HG02870 (cell line): ENCODE data around the gene PRODH.
"Not testable (repeated sequence)": the region's sequence is repeated elsewhere in the genome, so short reads cannot be mapped to it uniquely, and the experiment has no call there.

Experiments
- ATAC-seq: cut with Tn5 transposase; IDR thresholded peaks from one replicate; pipeline ENCODE4 v1.9.1; 2021; ENCODE audit warnings: mild to moderate bottlenecking, moderate library complexity; ENCODE audit not compliant: unreplicated experiment

The PRODH gene

DNA sequence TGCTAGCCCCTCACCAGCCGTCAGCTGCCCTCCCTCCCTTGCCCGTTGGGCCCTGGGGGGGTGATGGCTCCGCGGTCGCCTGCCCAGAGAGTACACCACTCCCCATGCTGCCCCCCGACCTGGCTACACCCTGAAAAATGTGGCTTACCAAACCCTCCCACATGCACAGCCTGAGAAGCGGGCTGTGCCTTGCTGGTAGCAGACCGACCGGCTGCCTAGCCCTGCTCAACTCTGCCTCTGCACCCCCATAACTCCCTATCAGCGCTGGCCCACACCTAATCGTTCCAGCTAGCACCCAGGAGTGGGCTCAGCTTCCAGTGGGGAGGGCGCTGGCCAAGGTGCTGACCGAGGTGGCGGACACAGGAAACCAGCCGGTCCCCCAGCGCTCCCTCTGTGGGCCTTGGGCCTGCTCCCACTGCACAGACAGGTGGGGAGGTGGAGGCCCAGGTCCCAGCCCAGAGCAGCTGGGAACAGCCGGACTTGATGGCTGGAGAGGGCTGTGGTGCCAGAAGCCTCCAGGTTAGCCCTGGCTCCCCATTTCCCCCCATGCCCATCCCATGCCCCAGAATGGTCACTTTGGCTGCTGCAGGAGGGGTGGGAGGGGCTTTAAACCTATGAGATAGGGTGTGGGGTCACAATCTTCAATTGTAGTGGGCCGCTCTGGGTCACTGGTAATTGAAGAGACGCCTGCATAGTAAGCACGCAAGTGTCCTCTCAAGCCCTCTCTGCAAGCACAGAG, 32.1 kb upstream of the PRODH start:
- ATAC-seq, result no peak

- ATAC-seq, result not testable (repeated sequence)
Observed at GRCh38 chr22:18967391-18968010, 31.4 kb upstream of the PRODH start.

DNA sequence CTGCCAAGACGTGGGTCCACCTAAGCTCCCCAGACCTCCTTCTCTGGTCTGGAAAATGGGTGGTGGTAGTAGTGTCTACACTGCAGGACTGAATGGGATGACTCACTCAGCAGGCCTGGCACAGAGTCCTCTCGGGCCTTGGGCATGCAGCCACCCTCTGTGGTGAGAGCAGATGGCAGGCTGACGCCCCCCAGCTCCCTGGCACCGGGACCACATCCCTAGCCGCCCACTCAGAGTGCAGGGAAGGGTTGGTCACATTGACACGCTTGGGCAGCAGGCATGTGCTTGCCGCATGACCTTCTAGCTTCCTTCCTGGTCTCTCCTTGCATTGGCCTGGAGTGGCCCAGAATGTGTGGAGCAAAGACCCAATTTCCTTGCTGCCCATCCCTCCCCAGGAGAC, 30.7 kb upstream of the PRODH start:
- no peak for ATAC-seq

- ATAC-seq, result no peak
Observed at GRCh38 chr22:18965526-18966421, 29.7 kb upstream of the PRODH start.

DNA sequence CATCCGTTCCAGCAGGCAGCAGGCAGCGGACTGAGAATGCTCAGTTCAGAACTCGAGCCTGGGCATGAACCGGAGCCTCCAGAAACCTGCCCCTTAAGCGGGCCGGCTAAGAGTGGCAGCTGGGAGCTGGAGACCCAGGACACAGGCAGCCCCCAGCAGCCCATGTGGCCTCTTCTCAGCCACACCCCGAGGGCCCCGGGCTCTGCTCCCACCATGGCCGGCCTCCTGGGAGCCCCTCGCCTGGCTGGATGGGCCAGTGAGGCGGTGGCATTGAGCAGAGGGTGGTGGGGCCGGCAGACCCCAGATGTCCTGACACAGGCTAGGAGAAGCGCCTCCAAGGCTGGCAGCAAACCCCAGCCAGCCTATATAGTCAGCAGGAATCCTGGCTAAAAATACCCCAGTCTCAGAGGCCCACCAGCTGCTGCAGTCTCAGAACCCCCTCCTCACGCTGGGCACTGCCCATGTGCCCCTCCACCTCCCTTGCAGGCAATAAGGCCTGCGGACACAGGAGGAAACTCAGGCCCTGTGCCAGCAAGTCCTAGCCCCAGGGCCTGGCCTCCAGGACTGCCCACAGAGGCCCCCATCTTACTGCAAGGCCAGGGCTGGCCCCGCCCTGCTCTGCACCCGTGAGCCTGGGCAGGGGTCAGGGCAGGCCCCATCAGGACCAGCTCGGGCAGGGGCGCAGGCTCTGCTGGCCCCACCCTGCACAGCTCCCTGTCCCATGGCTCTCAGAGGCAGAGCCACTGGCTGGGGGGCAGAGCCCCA, 28.6 kb upstream of the PRODH start:
- not testable (repeated sequence) for ATAC-seq

GRCh38 chr22:18964051-18964450, 28.0 kb upstream of the PRODH start:
- ATAC-seq, result not testable (repeated sequence)

GRCh38 chr22:18962308-18962635, 26.2 kb upstream of the PRODH start:
- no peak for ATAC-seq

- not testable (repeated sequence) for ATAC-seq
Observed at GRCh38 chr22:18961632-18962307, 25.7 kb upstream of the PRODH start.

- not testable (repeated sequence) for ATAC-seq
Observed at GRCh38 chr22:18961201-18961600, 25.1 kb upstream of the PRODH start.

DNA sequence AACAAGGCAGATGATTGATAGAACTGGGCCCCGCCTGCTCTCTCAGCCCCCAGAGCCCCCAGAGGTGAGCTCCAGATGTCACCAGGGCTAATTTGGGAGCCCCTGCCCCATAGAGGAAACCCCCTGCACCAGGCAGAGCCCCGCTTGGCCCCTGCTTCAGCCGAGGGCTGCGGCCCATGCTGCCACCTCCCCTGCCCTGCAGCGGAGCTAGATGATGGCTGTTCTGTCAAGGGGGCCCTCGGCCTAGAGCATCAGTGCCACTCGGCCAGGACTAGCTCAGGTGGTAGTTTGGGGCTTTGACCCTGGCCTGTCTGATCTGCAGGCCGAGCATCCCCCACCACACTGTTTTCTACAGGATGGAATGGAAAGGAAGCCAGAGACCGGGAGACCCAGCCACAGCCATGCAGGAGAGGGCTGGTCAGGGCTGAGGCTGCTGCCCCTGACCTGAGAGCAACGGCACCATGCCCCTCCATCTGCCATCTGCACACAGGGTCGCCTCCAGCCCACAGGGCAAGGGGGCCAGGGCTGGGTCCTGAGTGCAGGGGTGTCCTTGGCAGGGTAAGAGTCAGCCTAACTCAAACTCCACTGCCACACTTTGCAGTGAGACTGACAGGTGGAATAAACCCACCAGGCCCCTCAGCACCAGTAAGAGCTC, 24.2 kb upstream of the PRODH start:
- ATAC-seq, result not testable (repeated sequence)

DNA sequence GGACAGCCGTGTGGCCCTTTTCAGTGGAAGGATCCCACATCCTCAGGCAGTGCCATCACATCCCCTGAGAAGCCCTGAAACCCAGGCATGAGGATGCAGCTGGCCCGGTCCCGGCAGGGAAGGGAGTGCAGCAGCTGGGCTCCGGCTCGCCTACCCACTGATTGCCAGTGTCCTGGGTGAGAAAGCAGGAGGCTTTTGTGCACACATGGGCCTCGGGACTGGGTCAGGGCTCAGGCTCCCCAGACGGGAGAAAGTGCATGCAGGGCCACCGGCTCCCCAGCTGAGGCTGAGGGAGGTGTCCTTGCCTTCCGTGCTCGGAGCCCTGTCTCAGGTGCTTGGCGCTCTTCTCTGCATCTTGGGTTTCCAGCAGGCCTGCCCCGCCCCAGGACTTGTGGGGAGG, 23.6 kb upstream of the PRODH start:
- not testable (repeated sequence) for ATAC-seq

- not testable (repeated sequence) for ATAC-seq
Observed at GRCh38 chr22:18959266-18959665, 23.2 kb upstream of the PRODH start.

GRCh38 chr22:18958738-18959137, 22.6 kb upstream of the PRODH start:
- not testable (repeated sequence) for ATAC-seq

DNA sequence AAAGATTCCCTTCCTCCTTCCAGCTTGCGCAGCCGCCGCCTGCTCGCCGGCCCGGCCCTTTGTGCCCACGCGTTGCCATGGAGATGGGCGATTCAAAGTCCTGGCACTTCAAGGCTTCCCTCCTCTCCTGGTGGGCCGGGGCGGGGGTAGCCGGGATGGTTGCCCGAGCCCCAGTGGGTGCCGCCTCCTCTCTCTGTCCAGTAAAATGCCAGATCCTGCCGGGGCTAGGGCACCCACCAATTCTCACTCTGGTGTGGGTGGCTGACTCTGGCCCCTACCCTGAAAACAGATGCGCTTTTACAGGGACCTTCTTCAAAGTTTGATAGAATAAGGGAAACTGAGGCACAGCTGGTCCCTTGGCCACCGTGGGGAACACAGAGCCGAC, 22.2 kb upstream of the PRODH start:
- not testable (repeated sequence) for ATAC-seq

DNA sequence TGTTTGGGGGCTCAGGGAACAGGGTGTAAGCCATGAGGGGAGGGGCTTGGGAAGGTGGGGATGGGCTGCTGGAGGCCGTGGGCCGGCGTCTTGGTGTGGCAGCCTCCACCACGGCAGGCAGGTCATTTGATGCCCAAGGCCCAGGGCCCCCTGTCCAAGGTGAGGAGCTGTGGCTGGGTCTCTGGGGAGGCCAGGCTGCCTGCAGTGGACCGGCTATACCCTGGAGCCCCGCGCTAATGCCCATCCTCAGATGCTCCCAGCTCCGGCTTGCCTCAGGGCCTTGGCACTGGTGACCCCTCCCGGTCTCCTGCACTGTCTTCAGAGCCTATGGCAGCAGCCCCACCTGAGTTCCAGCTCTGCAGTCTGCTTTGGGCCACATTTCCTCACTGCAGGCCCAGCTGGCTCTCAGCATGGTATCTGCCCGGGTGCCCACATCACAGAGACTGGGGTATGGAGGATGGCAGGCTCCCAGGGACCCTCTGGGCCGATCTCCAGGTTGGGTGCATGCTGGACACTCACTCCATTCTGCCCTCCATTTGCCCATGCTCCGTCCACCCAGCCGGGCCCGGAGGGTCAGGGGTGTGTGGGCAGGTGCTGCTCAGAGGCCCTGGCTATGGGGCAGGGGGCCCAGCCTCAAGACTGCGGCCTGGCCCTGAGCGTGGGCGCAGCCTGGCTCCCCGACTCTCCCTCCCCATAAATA, 21.7 kb upstream of the PRODH start:
- ATAC-seq, result not testable (repeated sequence)

DNA sequence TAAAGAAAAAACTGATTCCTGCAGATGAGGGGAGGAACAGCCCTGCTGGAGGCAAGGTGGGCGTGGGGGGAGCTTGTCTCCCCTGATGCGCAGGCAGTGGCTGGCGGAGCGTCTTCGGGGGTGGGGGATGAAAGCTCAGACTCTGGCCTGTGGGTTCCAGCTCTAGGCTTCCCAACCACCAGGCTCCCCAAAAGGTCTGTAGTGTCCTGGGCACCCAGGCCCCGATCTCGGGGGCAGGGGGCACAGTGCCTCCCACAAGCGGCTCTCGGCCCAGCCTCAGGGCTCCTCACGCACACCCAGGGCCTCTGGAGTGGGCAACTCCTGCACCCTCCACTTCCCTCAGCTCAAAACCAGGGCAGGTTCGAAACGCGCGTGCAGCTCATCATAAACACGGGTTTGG, 20.9 kb upstream of the PRODH start:
- not testable (repeated sequence) for ATAC-seq

GRCh38 chr22:18956121-18956895, 20.2 kb upstream of the PRODH start:
- not testable (repeated sequence) for ATAC-seq

DNA sequence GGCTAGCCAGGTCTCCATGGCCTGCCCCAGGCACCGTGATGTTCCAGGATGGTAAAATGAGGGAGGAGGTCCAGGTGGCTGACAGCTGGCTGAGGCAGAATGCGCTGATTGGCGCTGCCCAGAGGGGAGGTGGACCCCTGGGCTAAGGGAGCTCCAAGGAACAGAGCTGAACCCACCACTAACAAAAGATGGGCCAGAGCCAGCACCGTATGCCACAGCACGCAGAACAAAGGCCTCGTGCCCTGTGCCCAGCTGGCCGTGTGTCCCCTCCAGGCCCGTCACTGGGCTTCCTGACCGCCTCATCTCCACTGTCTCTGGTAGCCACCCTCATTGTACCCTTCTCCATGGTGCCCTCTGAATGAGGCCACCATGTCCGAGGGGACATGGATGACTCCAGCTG, 19.6 kb upstream of the PRODH start:
- ATAC-seq, result no peak
